H1 (cell line): Measurements from ENCODE around the gene ZNF473. TPM values are rescaled to one million over a fixed set of nuclear protein-coding genes. Genes with fewer than 3 reads are reported as not detected.

Experiments used
- ATF2 ChIP-seq: IDR thresholded peaks from 2 replicates; pipeline ENCODE4 v1.6.1; 2012; ENCODE audit warnings: low read length, inconsistent platforms
- BCL11A ChIP-seq, 2 experiments: IDR thresholded peaks; one replicate each; pipeline ENCODE4 v1.6.1; 2011; ENCODE audit warnings: low read depth in 2 of 2, low read length in 2 of 2, mild to moderate bottlenecking in 2 of 2
- CHD7 ChIP-seq: fragments of 300-600 bp; sonication (generic); IDR thresholded peaks from 2 replicates; pipeline ENCODE4 v1.7.1; 2012; ENCODE audit warnings: low read length, moderate library complexity, mild to moderate bottlenecking, inconsistent platforms; ENCODE audit not compliant: insufficient replicate concordance
- CTBP2 ChIP-seq: IDR thresholded peaks from 2 replicates; pipeline ENCODE4 v1.7.0; 2011; ENCODE audit warnings: borderline replicate concordance, mild to moderate bottlenecking, moderate library complexity, mixed read lengths, low read length; ENCODE audit not compliant: insufficient read depth, insufficient read length
- EZH2 ChIP-seq: fragments of 200-600 bp; sonication (generic); IDR thresholded peaks from 2 replicates; pipeline ENCODE4 v1.7.1; 2012; ENCODE audit warnings: low read depth, mild to moderate bottlenecking, moderate library complexity, low read length, inconsistent platforms; ENCODE audit not compliant: severe bottlenecking
- KDM5A ChIP-seq: fragments of 200-600 bp; IDR thresholded peaks from 2 replicates; pipeline ENCODE4 v1.7.1; 2012; ENCODE audit warnings: mild to moderate bottlenecking, low read length, inconsistent platforms, mixed read lengths
- RNF2 ChIP-seq: fragments of 200-900, 300-1000 bp; sonication (generic); IDR thresholded peaks from 2 replicates; pipeline ENCODE4 v1.7.1; 2016; ENCODE audit warnings: borderline replicate concordance, low read depth, mild to moderate bottlenecking, antibody characterized with exemption, low read length; ENCODE audit not compliant: poor library complexity, severe bottlenecking; ENCODE audit errors: missing control alignments
- TAF1 ChIP-seq: IDR thresholded peaks from 2 replicates; pipeline ENCODE4 v1.6.1; 2011; ENCODE audit warnings: mild to moderate bottlenecking, low read depth, low read length
- TBP ChIP-seq: IDR thresholded peaks from 2 replicates; pipeline ENCODE4 v1.6.1; 2011; ENCODE audit warnings: low read depth, low read length, improper control_type of control experiment
- polyA plus RNA-seq, 7 experiments: library from polyadenylated mRNA; depleted of rRNA in 3 of 7; stranded (reverse) in 5 of 7; unstranded in 2 of 7; fragments of >200 nt in 5 of 7; fragments of 200-250 nt in 2 of 7; gene quantifications; 1 replicate in 5 of 7; 2 replicates in 1 of 7; 4 replicates in 1 of 7; pipeline versions ENCODE4 v1.2.1 to v1.2.3, GENCODE V29; 2011 to 2013; ENCODE audit warnings: missing spikeins in 2 of 7, mixed read lengths in 2 of 7
- total RNA-seq: library from RNA; stranded (reverse); fragmentation: NEBNext Ultra II Directional; extraction: Animal tissue kit (Norgen Biotek cat#: 25700); gene quantifications from 2 replicates; pipeline ENCODE4 v1.2.1, GENCODE V29; 2021

The ZNF473 gene
- total and polyA plus RNA-seq, 2 of the 8 experiments (the other 6 are each of a cell fraction or from before 2014, with no cell fraction given): 5.2 to 11.7 TPM

- no peak for TF ChIP-seq CHD7
- TF ChIP-seq CTBP2: no peak
- TF ChIP-seq EZH2: no peak
- no peak for TF ChIP-seq BCL11A (IDR thresholded peaks at IDR 0.05; ENCODE audit: low read depth in 2 of 2, low read length in 2 of 2)
- TF ChIP-seq TAF1: no peak
- no peak for TF ChIP-seq KDM5A
- no peak for TF ChIP-seq RNF2
- no peak for TF ChIP-seq TBP
- TF ChIP-seq ATF2: no peak
Observed at GRCh38 chr19:50005428-50005827, 20.4 kb upstream of the ZNF473 start (continued).
